Muscle layer of colon (tissue), 2 donors: ENCODE measurements around the gene UNC79.
"Not testable (repeated sequence)": the region's sequence is repeated elsewhere in the genome, so short reads cannot be mapped to it uniquely, and the experiment has no call there.

Source experiments
- H3K27ac ChIP-seq: one replicate; pipeline ENCODE4 v1.7.0; 2013; ENCODE audit warnings: low read depth, mild to moderate bottlenecking, low read length, moderate library complexity
- H3K27me3 ChIP-seq, 2 donors: one replicate each; pipeline ENCODE4 v1.7.0; 2013; ENCODE audit warnings: low read length in 2 of 2, mild to moderate bottlenecking in 2 of 2; ENCODE audit not compliant: insufficient read depth in 2 of 2, control insufficient read depth in 1 of 2
- H3K36me3 ChIP-seq: one replicate; pipeline ENCODE4 v1.7.0; 2013; ENCODE audit warnings: mild to moderate bottlenecking, low read length; ENCODE audit not compliant: insufficient read depth
- H3K4me1 ChIP-seq: one replicate; pipeline ENCODE4 v1.7.0; 2013; ENCODE audit warnings: mild to moderate bottlenecking, low read length; ENCODE audit not compliant: insufficient read depth
- H3K4me3 ChIP-seq, 2 donors: one replicate each; pipeline ENCODE4 v1.7.0; 2013; ENCODE audit warnings: low read length in 2 of 2, low read depth in 1 of 2, mild to moderate bottlenecking in 1 of 2, moderate library complexity in 1 of 2
- H3K9ac ChIP-seq: one replicate; pipeline ENCODE4 v1.7.0; 2013; ENCODE audit warnings: low read length
- H3K9me3 ChIP-seq: one replicate; pipeline ENCODE4 v1.7.0; 2013; ENCODE audit warnings: mild to moderate bottlenecking, low read length
- donor health status: abdominal sarcoma.
- donor health status: Adenocarcinoma of cecum.

Gene UNC79

DNA sequence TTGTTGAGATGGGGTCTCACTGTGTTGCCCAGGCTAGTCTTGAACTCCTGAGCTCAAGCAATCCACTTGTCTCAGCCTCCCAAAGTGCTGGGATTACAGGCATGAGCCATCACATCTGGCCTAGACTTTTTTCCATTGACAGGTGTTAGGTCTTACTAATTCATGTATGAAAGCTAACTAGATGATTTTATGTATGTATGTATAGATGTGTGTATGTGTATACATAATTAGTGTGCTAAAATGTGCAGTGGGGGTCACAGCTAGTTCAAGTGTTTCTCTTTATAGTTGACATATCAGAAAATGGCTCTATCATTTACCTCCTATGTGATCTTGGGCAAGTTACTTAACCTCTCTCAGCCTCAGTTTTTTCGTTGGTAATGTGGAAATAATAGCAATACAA is 23.5 kb downstream of the UNC79 start:
- no peaks in the 10 kb centered on the region for H3K9me3 ChIP-seq
- no peak overlapping the region for H3K4me3 ChIP-seq
- no peak overlapping the region for H3K27ac ChIP-seq
- H3K9ac ChIP-seq, result no peak overlapping the region
- H3K36me3 ChIP-seq, result no peaks in the 10 kb centered on the region
- no peaks in the 10 kb centered on the region for H3K27me3 ChIP-seq
- no peaks in the 10 kb centered on the region for H3K4me1 ChIP-seq

DNA sequence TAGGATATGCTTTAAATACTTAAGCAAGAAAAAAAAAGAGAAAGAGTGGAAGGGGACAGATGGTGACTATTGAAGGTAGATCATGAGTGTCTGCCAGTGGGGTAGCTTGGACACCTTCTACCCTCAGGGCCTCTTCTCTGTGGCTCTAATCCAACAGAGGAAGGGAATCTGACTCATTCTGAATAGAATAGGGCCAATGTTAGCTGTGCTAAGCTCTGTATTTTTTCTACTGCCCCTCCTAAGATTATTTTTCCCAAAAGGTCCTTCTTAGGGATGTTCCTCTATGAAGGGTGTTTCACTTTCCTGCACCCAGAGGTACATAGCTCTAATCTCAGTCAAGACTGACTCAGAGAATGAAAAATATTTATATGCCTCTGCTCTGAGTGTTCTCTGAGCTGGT is 25.6 kb downstream of the UNC79 start:
- no peak overlapping the region for H3K4me3 ChIP-seq
- H3K9ac ChIP-seq, result no peak overlapping the region
- H3K27ac ChIP-seq, result no peak overlapping the region
- no peaks in the 10 kb centered on the region for H3K27me3 ChIP-seq
- no peaks in the 10 kb centered on the region for H3K4me1 ChIP-seq
- no peaks in the 10 kb centered on the region for H3K36me3 ChIP-seq
- no peaks in the 10 kb centered on the region for H3K9me3 ChIP-seq

DNA sequence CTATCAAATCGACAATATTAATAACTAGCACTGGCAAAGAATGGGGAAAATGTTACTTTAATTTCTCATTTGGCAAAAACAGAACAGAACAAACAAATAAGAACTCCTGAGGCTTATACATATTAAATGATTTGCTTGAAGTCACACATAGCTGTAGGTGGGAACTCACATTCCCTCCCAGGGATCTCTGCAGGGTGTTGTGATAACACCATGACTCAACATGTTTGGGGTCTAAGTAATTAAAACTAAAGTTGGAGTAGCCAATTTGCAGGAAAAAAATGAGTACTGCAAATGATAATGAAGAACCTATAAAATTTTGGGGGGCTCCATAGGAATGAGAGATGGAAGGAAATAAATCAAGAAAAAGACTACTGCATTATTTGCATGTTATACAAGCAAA is 27.5 kb downstream of the UNC79 start:
- Histone ChIP-seq H3K9ac (no peak overlapping the region), H3K9me3 (no peaks in the 10 kb centered on the region), H3K27me3 (no peaks in the 10 kb centered on the region), H3K4me3 (no peak overlapping the region), H3K4me1 (no peaks in the 10 kb centered on the region), H3K27ac (no peak overlapping the region), H3K36me3 (no peaks in the 10 kb centered on the region)

DNA sequence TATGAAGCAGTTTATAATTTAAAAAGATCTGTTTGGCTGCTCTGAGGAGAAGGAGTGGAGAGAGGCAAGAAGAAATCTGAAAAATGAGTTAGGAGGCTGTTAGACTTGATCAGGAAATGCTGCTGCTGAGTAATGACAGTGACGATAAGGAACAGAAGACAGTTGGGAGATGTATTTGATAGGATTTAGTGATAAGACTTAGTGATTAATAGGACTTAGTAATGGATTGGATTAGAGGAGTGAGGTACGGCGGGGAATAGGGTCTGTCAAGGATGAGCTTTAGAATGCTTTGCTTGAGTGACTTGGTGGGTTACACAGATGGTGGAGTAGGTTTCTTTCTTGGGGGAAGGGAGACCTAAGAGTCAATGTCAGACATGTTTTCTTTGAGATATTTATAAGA is 31.7 kb downstream of the UNC79 start:
- Histone ChIP-seq H3K27ac (no peak overlapping the region), H3K9me3 (no peaks in the 10 kb centered on the region), H3K9ac (no peak overlapping the region), H3K4me3 (no peak overlapping the region), H3K4me1 (no peaks in the 10 kb centered on the region), H3K36me3 (no peaks in the 10 kb centered on the region), H3K27me3 (no peaks in the 10 kb centered on the region)

DNA sequence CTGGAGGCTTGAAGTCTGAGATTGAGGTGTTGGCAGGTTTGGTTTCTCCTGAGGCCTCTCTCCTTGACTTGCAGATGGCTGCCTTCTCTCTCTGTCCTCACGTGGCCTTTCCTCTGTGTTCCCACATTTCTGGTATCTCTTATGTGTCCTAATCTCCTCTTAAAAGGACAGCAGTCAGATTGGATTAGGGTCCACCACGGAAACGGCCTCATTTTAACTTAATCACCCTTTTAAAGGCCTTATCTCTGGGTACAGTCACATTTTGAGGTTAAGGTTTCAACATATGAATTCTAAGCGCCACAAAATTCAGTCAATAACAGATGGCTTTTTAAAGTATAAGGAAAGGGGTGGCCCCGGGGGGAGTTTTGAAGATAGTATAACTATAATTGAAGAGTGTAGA is 33.5 kb downstream of the UNC79 start:
- H3K27ac ChIP-seq, result no peak overlapping the region
- H3K36me3 ChIP-seq, result no peaks in the 10 kb centered on the region
- no peak overlapping the region for H3K9ac ChIP-seq
- H3K27me3 ChIP-seq, result no peaks in the 10 kb centered on the region
- no peaks in the 10 kb centered on the region for H3K9me3 ChIP-seq
- H3K4me3 ChIP-seq, result no peak overlapping the region
- no peaks in the 10 kb centered on the region for H3K4me1 ChIP-seq

DNA sequence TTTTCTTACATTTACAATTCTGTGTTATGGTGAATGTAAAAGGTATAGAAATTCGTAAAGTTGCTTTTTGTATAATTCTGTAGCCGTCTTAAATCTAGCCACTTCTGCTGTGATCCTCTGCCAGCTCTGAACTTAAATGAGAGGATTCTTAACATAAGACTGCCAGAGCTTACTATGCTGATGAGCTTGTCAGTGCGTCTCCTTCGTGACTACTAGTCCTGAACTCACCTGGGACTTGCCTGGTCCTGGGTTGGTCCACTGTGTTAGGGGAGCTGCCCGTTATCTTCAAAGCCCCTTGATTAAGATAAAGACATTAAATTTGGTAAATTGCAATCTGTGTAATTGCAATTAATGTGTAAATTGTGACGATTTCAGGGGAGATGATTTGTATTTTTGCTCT is 44.7 kb downstream of the UNC79 start:
- H3K36me3 ChIP-seq, result no peaks in the 10 kb centered on the region
- H3K9ac ChIP-seq, result no peak overlapping the region
- no peaks in the 10 kb centered on the region for H3K27me3 ChIP-seq
- H3K4me3 ChIP-seq, result no peak overlapping the region
- no peaks in the 10 kb centered on the region for H3K4me1 ChIP-seq
- H3K9me3 ChIP-seq, result no peaks in the 10 kb centered on the region
- H3K27ac ChIP-seq, result no peak overlapping the region

DNA sequence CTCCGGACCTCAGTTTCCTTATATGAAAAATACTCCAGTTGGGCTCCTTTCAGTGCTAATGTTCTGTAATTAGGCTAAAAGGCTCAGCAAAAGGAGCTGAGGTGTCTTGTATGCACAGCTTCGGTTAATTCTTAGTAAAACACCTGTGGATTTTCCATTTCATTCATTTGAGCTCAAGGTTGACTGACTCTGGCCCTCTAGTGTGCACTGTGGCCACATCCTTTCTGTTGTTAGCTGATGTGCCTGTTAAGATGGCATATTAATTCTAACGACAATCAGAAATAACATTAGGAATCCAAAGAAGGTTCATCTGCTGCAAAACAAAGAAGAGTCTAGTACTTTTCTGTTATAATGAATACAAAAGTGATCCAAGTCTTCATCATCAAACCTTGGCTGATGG is 45.6 kb downstream of the UNC79 start:
- no peaks in the 10 kb centered on the region for H3K27me3 ChIP-seq
- H3K9me3 ChIP-seq, result no peaks in the 10 kb centered on the region
- no peak overlapping the region for H3K4me3 ChIP-seq
- no peaks in the 10 kb centered on the region for H3K4me1 ChIP-seq
- no peaks in the 10 kb centered on the region for H3K36me3 ChIP-seq
- H3K27ac ChIP-seq, result no peak overlapping the region
- H3K9ac ChIP-seq, result no peak overlapping the region

DNA sequence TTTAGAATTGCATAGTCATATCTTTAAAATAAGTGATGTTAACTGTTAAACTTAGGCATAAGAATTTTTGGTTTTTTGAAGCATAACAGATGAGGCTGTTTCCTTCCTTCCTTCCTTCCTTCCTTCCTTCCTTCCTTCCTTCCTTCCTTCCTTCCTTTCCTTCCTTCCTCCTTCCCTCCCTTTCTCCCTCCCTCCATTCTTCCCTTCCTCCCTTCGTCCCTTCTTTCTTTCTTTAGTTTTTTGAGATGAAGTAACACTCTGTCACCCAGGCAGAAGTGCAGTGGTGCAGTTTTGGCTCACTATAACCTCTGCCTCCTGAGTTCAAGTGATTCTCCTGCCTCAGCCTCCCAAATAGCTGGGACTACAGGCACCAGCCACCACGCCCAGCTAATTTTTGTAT is 48.3 kb downstream of the UNC79 start:
- not testable (repeated sequence) for H3K27ac ChIP-seq

DNA sequence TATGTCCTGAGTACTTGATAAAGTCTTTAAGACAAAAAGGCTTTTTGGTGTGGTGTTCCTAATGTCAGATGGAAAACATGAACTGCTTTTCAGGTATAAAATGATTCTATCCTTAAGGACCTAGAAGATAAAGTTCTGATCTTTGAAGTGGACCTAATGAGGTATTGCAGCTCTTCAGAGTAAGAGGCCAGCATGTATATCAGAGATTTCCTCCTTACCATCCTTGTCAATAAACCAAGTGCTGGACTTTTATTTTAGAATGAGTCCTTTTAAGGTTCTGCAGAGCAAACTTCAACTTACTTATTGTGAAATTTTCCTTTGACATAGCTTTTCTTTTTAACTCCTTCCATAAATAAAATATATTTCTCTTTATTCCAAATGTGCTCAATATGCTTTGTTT is 50.1 kb downstream of the UNC79 start:
- no peak overlapping the region for H3K27ac ChIP-seq
- no peaks in the 10 kb centered on the region for H3K4me1 ChIP-seq
- no peaks in the 10 kb centered on the region for H3K9me3 ChIP-seq
- H3K9ac ChIP-seq, result no peak overlapping the region
- H3K27me3 ChIP-seq, result no peaks in the 10 kb centered on the region
- no peaks in the 10 kb centered on the region for H3K36me3 ChIP-seq
- no peak overlapping the region for H3K4me3 ChIP-seq

More for the DNA sequence above, 48.3 kb downstream of the UNC79 start:
- H3K9me3 ChIP-seq, H3K27me3 ChIP-seq, H3K4me1 ChIP-seq, H3K36me3 ChIP-seq, H3K4me3 ChIP-seq, H3K9ac ChIP-seq: not testable (repeated sequence)

DNA sequence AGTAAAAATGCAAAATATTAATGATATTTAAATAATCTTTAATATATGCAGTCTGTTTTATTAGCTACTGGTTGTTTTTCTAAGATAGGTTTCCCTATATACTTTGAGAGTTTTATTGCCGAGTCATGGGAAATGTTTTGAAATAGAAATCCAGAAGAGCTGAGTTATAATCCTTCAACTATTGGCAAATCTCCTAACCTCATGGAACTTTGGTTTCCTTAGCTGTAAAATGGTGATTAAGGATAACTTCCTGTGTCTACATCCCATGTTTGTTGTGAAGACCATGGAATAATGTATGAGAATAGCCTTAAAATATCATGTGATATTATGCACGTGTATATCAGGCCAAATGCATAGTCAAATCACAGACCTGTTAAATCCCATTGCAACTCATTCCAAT is 51.0 kb downstream of the UNC79 start:
- Histone ChIP-seq H3K9ac (no peak overlapping the region), H3K4me3 (no peak overlapping the region), H3K27ac (no peak overlapping the region), H3K4me1 (no peaks in the 10 kb centered on the region), H3K9me3 (no peaks in the 10 kb centered on the region), H3K27me3 (no peaks in the 10 kb centered on the region), H3K36me3 (no peaks in the 10 kb centered on the region)

DNA sequence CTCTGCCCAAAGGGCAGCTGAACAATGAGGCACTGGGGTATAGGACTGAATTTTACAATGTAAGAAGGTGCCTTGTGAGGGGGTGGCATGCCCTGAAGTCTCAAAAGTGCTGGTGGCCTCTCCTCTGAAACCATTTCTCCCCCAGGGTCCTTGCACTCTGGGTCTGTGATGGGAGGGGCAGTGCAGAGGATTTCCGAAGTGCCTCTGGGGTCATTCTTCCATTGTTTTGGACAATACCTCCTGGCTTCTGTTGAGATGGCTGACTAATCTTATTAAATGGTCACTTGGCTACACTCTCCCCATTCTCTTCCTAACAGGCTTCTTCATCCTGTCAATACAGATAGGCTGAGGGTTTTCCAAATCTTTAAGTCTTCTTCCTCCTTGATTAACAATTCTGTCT is 59.3 kb downstream of the UNC79 start:
- no peak overlapping the region for H3K4me3 ChIP-seq
- H3K4me1 ChIP-seq, result no peaks in the 10 kb centered on the region
- no peaks in the 10 kb centered on the region for H3K9me3 ChIP-seq
- H3K27me3 ChIP-seq, result no peaks in the 10 kb centered on the region
- H3K27ac ChIP-seq, result no peak overlapping the region
- no peaks in the 10 kb centered on the region for H3K36me3 ChIP-seq
- no peak overlapping the region for H3K9ac ChIP-seq

DNA sequence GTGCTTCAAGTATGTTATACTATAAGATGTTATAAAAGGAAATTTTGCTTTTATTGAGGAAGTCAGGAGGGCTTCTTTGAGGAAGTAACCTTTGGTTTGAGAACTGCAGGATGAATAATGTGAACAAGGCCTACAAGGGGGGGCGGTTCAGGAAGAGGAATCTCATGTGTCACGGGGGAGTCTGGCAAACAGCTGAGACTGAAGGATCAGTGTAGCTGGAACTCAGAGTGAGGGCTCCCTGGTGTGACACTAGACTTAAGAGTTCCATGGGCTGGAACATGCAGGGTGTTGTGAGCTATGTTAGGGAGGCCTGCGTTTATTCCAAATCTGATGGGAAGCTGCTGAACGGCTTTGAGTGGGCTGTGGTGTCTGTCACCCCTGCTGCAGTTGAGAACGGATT is 62.3 kb downstream of the UNC79 start:
- H3K9ac ChIP-seq, result no peak overlapping the region
- H3K4me1 ChIP-seq, result no peaks in the 10 kb centered on the region
- no peaks in the 10 kb centered on the region for H3K36me3 ChIP-seq
- no peaks in the 10 kb centered on the region for H3K27me3 ChIP-seq
- H3K4me3 ChIP-seq, result no peak overlapping the region
- no peaks in the 10 kb centered on the region for H3K9me3 ChIP-seq
- H3K27ac ChIP-seq, result no peak overlapping the region

DNA sequence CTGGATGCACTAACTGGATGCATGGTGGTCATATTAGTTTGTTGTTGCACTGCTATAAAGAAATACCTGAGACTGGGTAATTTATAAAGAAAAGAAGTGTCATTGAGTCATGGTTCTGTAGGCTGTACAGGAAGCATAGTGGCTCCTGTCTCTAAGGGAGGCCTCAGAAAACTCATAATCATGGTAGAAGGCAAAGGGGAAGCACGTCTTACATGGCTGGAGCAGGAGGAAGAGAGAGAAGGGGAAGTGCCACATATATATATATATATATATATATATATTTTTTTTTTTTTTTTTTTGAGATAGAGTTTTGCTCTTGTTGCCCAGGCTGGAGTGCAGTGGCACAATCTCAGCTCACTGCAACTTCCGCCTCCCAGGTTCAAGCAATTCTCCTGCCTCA is 62.9 kb downstream of the UNC79 start:
- H3K36me3 ChIP-seq, H3K9ac ChIP-seq, H3K27ac ChIP-seq, H3K4me1 ChIP-seq, H3K9me3 ChIP-seq, H3K27me3 ChIP-seq, H3K4me3 ChIP-seq: not testable (repeated sequence)
